Mesothelial cell of epicardium (in vitro differentiated cells): ENCODE results near the gene LZTFL1. TPM values are rescaled to one million over a fixed set of nuclear protein-coding genes. Genes with fewer than 3 reads are reported as not detected.

Experiments
- DNase-seq, 2 experiments: peaks; one replicate each; pipeline ENCODE4 v3.0.0; 2021; ENCODE audit warnings: low spot score in 2 of 2; ENCODE audit not compliant: unreplicated experiment in 2 of 2
- H3K27ac Mint-ChIP-seq: 2 replicates; pipeline ENCODE4 v1.8.0; 2021; ENCODE audit warnings: mixed read lengths
- H3K27me3 Mint-ChIP-seq: 2 replicates; pipeline ENCODE4 v1.8.0; 2021; ENCODE audit warnings: low read depth, mixed read lengths
- H3K36me3 Mint-ChIP-seq: 2 replicates; pipeline ENCODE4 v1.8.0; 2021; ENCODE audit warnings: mixed read lengths
- H3K4me1 Mint-ChIP-seq: 2 replicates; pipeline ENCODE4 v1.8.0; 2021; ENCODE audit warnings: mixed read lengths
- H3K4me3 Mint-ChIP-seq: 2 replicates; pipeline ENCODE4 v1.8.0; 2021; ENCODE audit warnings: mild to moderate bottlenecking, moderate library complexity, mixed read lengths
- H3K9me3 Mint-ChIP-seq: 2 replicates; pipeline ENCODE4 v1.8.0; 2021; ENCODE audit warnings: mixed read lengths
- total RNA-seq: library from RNA; stranded (reverse); gene quantifications from 3 replicates; pipeline ENCODE4 v1.2.1, GENCODE V29; 2021
- TF ChIP-seq, protein P1 (sequence below): fragments of 200-600 bp; sonication (generic); IDR thresholded peaks from one replicate; pipeline ENCODE4 v1.5.0; 2021; ENCODE audit warnings: antibody characterized with exemption; ENCODE audit not compliant: unreplicated experiment

The LZTFL1 gene
- total RNA-seq, 1 donor from 2014 or later, result 21.7 TPM

DNA sequence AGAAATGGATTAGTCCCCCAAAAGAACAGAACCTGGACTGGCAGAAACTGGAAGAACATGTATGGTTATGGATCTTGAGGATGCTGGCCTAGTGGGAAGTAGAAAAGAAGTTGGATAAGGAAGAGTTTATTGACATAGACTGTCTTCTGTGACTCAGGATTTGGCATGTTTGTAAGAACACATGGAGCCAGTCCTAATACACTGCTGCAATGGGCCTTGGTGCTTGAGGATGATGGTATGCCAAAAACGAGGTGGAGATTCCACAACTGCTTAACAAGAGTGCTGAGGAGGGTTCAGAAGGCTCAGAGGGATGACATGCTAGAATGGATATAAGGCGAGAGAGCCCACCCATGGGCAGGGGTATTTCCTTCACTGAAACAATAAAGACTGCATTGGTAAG, 22.4 kb downstream of the LZTFL1 start:
- Mint-ChIP-seq H3K27ac (no peak overlapping the region), H3K27me3 (no peaks in the 10 kb centered on the region), H3K4me3 (no peak overlapping the region), H3K9me3 (peaks cover 19% of the 10 kb centered on the region), H3K36me3 (peaks cover 46% of the 10 kb centered on the region), H3K4me1 (no peaks in the 10 kb centered on the region)
- TF ChIP-seq, protein P1, sequence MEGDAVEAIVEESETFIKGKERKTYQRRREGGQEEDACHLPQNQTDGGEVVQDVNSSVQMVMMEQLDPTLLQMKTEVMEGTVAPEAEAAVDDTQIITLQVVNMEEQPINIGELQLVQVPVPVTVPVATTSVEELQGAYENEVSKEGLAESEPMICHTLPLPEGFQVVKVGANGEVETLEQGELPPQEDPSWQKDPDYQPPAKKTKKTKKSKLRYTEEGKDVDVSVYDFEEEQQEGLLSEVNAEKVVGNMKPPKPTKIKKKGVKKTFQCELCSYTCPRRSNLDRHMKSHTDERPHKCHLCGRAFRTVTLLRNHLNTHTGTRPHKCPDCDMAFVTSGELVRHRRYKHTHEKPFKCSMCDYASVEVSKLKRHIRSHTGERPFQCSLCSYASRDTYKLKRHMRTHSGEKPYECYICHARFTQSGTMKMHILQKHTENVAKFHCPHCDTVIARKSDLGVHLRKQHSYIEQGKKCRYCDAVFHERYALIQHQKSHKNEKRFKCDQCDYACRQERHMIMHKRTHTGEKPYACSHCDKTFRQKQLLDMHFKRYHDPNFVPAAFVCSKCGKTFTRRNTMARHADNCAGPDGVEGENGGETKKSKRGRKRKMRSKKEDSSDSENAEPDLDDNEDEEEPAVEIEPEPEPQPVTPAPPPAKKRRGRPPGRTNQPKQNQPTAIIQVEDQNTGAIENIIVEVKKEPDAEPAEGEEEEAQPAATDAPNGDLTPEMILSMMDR, result no peak
- DNase-seq, result no peak

DNA sequence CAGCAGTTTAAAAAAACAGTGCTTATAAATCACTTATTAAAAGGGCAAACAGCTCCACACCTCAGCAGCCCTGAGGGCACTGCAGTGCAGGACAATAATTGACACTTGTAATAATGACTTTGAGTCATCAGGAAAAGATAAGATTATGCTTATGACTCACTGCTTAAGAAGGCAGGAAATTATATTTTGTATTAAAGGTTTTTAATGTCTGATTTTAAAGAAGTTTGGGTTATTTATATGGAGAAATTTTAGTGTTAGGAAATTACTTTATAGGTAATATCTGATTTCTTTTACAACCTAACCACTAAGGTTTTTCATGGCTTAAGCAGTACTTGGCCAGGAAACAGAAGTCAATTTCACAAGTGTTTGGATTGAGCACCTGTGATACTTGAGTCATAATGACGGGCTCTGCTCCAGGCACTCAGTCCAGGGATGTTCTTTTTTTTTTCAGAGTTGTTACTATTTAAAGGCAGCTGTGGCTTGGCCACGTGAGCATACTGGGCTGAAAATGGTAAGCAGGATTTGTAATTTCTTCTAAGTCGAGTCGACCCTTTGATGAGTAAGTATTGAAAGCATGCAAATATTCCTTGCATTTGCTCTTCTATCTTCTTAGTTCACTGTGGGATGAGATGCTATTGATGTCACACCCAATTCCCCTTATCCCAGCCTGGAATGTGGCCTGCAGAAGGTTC, 23.9 kb downstream of the LZTFL1 start:
- no peaks in the 10 kb centered on the region for H3K4me1 Mint-ChIP-seq
- H3K27me3 Mint-ChIP-seq, result no peaks in the 10 kb centered on the region
- no peak for DNase-seq
- H3K36me3 Mint-ChIP-seq, result peaks cover 49% of the 10 kb centered on the region
- H3K9me3 Mint-ChIP-seq, result peaks cover 19% of the 10 kb centered on the region
- TF ChIP-seq, protein P1, result no peak
- H3K27ac Mint-ChIP-seq, result no peak overlapping the region
- H3K4me3 Mint-ChIP-seq, result no peak overlapping the region

DNA sequence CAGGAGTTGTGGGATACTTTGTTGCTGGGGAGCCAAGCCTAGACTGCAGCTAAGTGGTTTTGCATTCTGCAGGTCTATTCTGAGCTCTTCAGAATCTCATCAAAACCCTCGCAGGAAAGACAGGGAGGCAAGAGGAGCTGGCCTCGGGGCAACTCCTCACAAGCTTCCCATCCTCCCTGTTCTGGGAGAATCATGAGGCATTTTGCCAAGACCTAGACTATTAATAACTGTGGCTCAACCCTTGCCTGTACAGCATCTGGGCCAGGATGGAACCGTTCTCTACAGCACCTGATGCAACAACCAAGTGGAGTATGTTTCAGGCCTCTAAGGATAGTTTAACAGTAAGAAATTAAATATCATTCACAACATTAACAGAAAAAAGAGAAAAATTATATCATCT, 25.4 kb downstream of the LZTFL1 start:
- Mint-ChIP-seq H3K4me3 (no peak overlapping the region), H3K27me3 (no peaks in the 10 kb centered on the region), H3K27ac (no peak overlapping the region), H3K36me3 (peaks cover 44% of the 10 kb centered on the region), H3K9me3 (peaks cover 19% of the 10 kb centered on the region), H3K4me1 (no peaks in the 10 kb centered on the region)
- TF ChIP-seq, protein P1, result no peak
- DNase-seq, result no peak

DNA sequence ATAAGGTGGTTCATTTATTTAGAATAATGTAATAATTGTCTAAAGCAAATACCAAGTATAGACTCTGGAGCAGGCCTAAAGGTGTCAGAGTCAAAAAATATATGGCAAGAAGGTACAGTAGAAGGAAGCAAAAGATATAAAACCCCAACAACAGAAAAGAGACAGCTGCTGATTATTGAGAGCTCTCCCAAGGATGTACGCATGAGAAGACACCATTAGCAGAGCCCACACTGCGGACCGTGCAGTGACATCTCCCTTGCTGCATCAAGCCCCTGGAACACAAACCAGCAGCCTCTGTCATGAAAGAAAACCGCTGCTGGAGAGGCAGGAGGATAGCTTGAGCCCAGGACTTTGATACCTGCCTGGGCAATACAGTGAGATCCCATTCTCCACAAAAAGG, 27.6 kb downstream of the LZTFL1 start:
- H3K27me3 Mint-ChIP-seq, result no peaks in the 10 kb centered on the region
- H3K4me1 Mint-ChIP-seq, result no peaks in the 10 kb centered on the region
- H3K4me3 Mint-ChIP-seq, result no peak overlapping the region
- H3K27ac Mint-ChIP-seq, result no peak overlapping the region
- H3K36me3 Mint-ChIP-seq, result peaks cover 35% of the 10 kb centered on the region
- TF ChIP-seq, protein P1, result no peak
- no peak for DNase-seq
- peaks cover 19% of the 10 kb centered on the region for H3K9me3 Mint-ChIP-seq

DNA sequence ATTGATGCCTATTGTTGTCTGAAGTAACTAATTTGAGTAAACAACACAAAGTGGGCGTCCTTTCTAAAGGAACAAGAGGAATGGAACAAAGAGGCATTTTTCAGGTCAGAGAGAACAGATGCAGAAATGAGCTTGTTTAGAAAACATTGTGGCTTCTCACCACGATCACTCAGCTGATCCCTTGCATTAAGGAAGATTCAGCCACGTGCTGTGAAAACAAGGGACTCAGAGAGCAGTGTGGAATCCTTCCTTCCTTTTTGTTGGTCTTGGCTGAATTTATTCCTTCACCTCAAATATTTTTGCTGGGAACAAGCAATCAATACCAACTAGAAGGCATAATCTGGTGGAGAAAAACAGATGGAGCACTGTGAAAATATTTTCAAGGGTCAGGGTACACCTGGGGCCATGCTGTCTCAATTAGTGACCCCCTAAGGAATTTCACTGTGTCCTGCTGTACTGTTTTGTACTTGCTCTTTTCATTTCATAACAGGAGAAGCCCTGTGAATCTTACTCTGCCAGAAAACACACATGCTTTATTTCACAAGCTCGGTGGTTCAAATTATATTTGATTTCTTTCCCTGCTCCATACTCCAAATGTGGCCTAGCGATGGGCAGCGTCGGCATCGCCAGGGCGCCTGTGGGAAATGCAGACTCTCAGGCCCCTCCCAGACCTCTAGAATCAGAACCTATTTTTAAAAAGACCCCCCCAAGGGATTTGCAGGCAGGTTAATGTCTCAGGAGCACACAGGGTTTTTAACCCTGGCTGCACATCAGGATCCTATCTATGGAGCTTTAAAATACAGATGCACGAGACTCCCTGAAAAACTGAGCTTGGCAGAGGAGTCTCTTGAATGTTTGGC, 34.0 kb downstream of the LZTFL1 start:
- H3K9me3 Mint-ChIP-seq, result peaks cover 13% of the 10 kb centered on the region
- peak overlapping the region; percentile 45 for H3K27ac Mint-ChIP-seq
- H3K4me1 Mint-ChIP-seq, result peaks cover 6% of the 10 kb centered on the region
- DNase-seq, result no peak
- H3K27me3 Mint-ChIP-seq, result no peaks in the 10 kb centered on the region
- H3K4me3 Mint-ChIP-seq, result no peak overlapping the region
- H3K36me3 Mint-ChIP-seq, result peaks cover 6% of the 10 kb centered on the region
- TF ChIP-seq, protein P1, result no peak
